Measurements from ENCODE around the gene NDUFA13. TPM values are rescaled to one million over a fixed set of nuclear protein-coding genes. Genes with fewer than 3 reads are reported as not detected.

Gene NDUFA13
- total RNA-seq, 4 donors from 2014 or later: 21.1 to 100 (median 76.0) TPM

DNA sequence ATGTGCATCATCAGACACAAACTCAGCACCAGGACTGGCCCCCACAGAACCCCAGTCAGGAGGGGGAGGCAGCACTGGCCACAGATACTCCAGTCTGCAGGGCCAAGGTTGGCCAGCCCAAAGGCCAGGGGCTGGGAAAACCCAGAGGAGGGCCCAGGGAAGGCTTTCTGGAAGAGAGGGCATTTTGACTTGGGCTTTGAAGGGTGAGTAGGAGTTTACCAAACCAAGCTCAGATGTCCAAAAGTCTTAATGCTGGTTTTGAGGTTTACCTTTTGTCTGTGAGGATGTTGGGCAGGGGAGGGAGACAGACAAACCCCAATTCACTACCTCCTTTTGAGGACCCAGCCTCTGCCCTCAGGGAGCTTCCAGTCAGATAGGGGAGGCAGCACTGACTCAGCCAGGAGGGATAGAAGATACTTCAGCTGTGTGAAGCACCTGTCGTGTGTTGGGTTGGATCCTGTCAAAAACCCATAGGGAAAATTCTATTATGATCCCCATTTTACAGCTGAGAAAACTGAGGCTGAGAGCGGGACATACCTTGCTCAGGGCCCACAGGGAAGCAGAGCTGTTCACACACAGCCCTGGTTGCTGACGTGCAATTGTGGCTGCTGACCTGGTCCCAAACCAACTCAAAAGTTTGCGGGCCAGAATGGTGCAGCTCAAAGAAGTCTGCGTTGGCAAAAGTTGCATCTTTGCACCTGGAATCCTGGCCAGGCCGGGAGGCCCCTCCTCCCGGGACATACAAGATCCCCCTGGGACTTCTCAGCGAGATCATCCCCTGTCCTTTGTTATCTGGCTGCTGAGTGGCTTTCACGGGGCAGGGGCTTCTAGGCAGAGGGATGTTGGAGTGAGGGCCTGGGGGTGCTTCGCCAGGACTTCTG, 35.2 kb downstream of the NDUFA13 start:
- 83% methylated on average over 9 of the region's 10 CpGs; no CpG with 5 or more reads in 1 of the 2 donors for WGBS, 2 donors (ENCODE audit: low coverage in 1 of 2)
- Histone ChIP-seq H3K4me3 (no peak overlapping the region), H3K4me1 (no peaks in the 10 kb centered on the region), H3K27ac (no peak overlapping the region), H3K9me3 (no peaks in the 10 kb centered on the region), H3K27me3 (peaks cover 32% of the 10 kb centered on the region), H3K36me3 (no peaks in the 10 kb centered on the region)
- in situ Hi-C loops (cut with MboI; ENCODE audit: low pct_ligation_motif_present in 1 of 4, low pct_unique_long_range_greater_than_20kb in 1 of 4, low sequenced_read_pairs in 3 of 4): no loop called here
- no peak for TF ChIP-seq POLR2A (IDR thresholded peaks at IDR 0.05)
- no peak for TF ChIP-seq EP300 (IDR thresholded peaks at IDR 0.05; ENCODE audit: low read depth)
- TF ChIP-seq POLR2AphosphoS5 (IDR thresholded peaks at IDR 0.05): no peak
- TF ChIP-seq, protein P1, sequence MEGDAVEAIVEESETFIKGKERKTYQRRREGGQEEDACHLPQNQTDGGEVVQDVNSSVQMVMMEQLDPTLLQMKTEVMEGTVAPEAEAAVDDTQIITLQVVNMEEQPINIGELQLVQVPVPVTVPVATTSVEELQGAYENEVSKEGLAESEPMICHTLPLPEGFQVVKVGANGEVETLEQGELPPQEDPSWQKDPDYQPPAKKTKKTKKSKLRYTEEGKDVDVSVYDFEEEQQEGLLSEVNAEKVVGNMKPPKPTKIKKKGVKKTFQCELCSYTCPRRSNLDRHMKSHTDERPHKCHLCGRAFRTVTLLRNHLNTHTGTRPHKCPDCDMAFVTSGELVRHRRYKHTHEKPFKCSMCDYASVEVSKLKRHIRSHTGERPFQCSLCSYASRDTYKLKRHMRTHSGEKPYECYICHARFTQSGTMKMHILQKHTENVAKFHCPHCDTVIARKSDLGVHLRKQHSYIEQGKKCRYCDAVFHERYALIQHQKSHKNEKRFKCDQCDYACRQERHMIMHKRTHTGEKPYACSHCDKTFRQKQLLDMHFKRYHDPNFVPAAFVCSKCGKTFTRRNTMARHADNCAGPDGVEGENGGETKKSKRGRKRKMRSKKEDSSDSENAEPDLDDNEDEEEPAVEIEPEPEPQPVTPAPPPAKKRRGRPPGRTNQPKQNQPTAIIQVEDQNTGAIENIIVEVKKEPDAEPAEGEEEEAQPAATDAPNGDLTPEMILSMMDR (IDR thresholded peaks at IDR 0.05): no peak
- intact Hi-C loops (cut with DNase I; ENCODE audit: low total_unique reads): no loop called here
- DNase-seq: no peak

DNA sequence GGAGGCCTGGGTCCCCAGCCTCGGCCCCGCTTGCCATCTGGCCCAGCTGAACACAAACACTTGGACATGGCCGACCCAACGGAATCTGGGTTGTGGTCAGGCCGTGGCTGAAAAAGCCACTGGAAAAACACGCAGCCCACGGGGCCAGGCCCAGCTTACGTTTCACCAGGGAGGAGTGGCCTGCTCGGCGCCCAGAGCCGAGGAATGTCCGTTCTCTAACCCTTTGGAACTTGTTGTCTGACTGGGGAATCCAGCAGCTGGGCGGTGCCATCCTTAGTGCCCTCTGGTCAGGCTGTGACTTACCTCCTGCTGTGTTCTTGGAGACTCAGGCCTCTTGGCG, 35.8 kb downstream of the NDUFA13 start:
- DNase-seq: no peak
- intact Hi-C loops (cut with DNase I; ENCODE audit: low total_unique reads): no loop called here
- Histone ChIP-seq H3K9me3 (no peaks in the 10 kb centered on the region), H3K4me1 (no peaks in the 10 kb centered on the region), H3K27ac (no peak overlapping the region), H3K36me3 (no peaks in the 10 kb centered on the region), H3K4me3 (no peak overlapping the region), H3K27me3 (peaks cover 28% of the 10 kb centered on the region)
- WGBS, 2 donors (ENCODE audit: low coverage in 1 of 2): 87% methylated on average over 6 of the region's 14 CpGs; no CpG with 5 or more reads in 1 of the 2 donors
- no peak for TF ChIP-seq POLR2A (IDR thresholded peaks at IDR 0.05)
- in situ Hi-C loops (cut with MboI; ENCODE audit: low pct_ligation_motif_present in 1 of 4, low pct_unique_long_range_greater_than_20kb in 1 of 4, low sequenced_read_pairs in 3 of 4): no loop called here

DNA sequence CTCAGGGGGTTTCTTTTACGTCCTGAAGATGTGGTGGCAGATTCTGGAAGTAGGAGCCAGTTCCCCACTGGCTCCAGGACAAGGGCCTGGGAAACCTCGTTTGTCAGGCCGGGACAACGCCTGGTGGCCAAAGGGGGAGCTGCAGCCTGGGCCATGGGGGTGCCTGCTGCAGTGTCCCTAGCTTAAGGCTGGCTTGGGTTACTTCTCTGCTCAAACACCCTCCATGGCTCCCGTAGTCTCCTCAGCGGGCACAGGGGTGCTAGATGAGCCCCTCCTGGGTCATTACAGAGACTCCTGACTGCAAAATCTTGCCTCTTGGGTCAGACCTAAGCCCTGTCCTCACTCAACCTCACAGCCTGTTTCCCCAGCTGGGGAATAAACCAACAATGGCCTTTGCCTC, 36.8 kb downstream of the NDUFA13 start:
- Histone ChIP-seq H3K27ac (no peak overlapping the region), H3K4me1 (no peaks in the 10 kb centered on the region), H3K27me3 (peaks cover 18% of the 10 kb centered on the region), H3K36me3 (no peaks in the 10 kb centered on the region), H3K9me3 (no peaks in the 10 kb centered on the region), H3K4me3 (no peak overlapping the region)
- DNase-seq: peak; percentile 42
- 64% methylated on average over 3 of the region's 6 CpGs; no CpG with 5 or more reads in 1 of the 2 donors for WGBS, 2 donors (ENCODE audit: low coverage in 1 of 2)
- no peak for TF ChIP-seq POLR2AphosphoS5 (IDR thresholded peaks at IDR 0.05)
- TF ChIP-seq, protein P1 (IDR thresholded peaks at IDR 0.05): peak; percentile 38 to 67 (median 60)
- in situ Hi-C loops (cut with MboI; ENCODE audit: low pct_ligation_motif_present in 1 of 4, low pct_unique_long_range_greater_than_20kb in 1 of 4, low sequenced_read_pairs in 3 of 4) (no loop called here), intact Hi-C loops (cut with DNase I; ENCODE audit: low total_unique reads) (no loop called here)

DNA sequence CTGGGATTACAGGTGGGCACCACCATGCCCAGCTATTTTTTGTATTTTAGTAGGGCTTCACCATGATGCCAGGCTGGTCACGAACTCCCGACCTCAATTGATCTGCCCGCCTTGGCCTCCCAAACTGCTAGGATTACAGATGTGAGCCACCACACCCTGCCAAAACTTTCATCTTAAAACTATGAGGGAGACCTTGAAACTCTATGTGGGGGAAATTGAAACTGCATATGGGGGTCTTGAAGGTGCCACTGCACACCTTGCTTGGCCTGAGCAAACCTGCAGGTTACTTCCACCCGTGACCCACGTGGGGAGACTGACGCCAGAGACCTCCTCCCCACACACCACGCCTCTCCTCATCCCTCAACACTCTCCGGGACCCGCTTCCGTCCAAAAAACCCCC, 37.6 kb downstream of the NDUFA13 start:
- H3K4me1 ChIP-seq: no peaks in the 10 kb centered on the region
- intact Hi-C loops (cut with DNase I; ENCODE audit: low total_unique reads): no loop called here
- WGBS, 2 donors (ENCODE audit: low coverage in 1 of 2): 79 to 89% methylated on average over 7 to 10 of the region's 10 CpGs

DNA sequence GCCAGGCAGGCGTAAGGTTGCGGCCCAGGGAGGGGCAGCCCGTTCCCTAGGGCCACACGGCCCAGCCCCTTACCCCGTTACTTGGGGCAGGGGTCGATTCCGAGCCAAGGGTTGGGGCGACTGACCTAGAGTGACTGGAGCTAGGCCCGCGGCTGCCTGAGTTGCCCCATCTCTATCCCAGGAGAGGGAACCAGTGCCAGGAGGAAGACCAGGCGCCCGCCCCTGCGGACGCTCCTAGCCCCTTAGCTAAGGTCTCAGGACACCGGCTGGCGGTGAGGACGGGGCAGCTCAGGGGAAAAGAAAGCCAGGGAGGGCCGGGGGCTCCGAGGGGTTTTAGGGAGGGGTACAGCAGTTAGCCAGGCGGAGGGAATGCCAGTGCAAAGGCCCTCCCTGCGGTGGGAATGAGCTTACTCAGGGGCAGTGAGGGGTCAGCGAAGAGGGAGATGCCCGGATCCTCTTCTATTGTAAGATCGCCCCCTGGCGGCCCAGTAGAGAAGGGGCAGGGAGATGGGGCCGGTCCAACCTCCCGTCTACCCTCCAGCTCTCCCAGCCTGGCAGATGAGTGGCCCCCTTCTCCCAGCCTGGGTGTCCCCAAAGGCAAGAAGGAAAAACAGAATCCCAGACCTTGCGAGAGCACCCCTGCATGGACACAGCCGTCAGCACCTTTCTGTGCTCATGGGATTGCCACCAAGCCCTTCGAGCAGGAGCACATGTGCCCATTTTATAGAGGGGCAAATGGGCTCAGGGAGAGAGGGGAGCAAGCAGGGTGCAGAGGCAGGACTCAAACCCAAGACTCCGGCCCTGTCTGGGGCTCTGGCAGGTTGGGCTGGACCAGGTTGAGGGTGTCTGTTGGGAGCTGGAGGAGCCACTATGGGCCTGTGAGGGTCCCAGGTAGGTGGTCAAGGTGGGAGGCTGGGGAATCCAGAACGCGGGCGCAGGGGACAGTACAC, 38.3 kb downstream of the NDUFA13 start:
- no peaks in the 10 kb centered on the region for H3K36me3 ChIP-seq
- peaks cover 4% of the 10 kb centered on the region for H3K27me3 ChIP-seq
- H3K4me3 ChIP-seq: no peak overlapping the region
- in situ Hi-C loops (cut with MboI; ENCODE audit: low pct_ligation_motif_present in 1 of 4, low pct_unique_long_range_greater_than_20kb in 1 of 4, low sequenced_read_pairs in 3 of 4): no loop called here
- intact Hi-C loops (cut with DNase I; ENCODE audit: low total_unique reads): no loop called here
- no peak overlapping the region for H3K27ac ChIP-seq
- no peak for TF ChIP-seq POLR2AphosphoS5 (IDR thresholded peaks at IDR 0.05)
- TF ChIP-seq, protein P1 (IDR thresholded peaks at IDR 0.05): peak; percentile 58 to 84 (median 67)
- DNase-seq: peak; percentile 62
- no peaks in the 10 kb centered on the region for H3K4me1 ChIP-seq
- H3K9me3 ChIP-seq: no peaks in the 10 kb centered on the region
- WGBS, 2 donors (ENCODE audit: low coverage in 1 of 2): 12 to 71% methylated on average over 6 to 32 of the region's 34 CpGs

More for the DNA sequence above, 37.6 kb downstream of the NDUFA13 start:
- in situ Hi-C loops (cut with MboI; ENCODE audit: low pct_ligation_motif_present in 1 of 4, low pct_unique_long_range_greater_than_20kb in 1 of 4, low sequenced_read_pairs in 3 of 4): no loop called here
- Histone ChIP-seq H3K36me3 (no peaks in the 10 kb centered on the region), H3K27ac (no peak overlapping the region), H3K27me3 (peaks cover 10% of the 10 kb centered on the region), H3K9me3 (no peaks in the 10 kb centered on the region), H3K4me3 (no peak overlapping the region)
- TF ChIP-seq POLR2AphosphoS5 (IDR thresholded peaks at IDR 0.05) (no peak), POLR2A (IDR thresholded peaks at IDR 0.05) (no peak), EP300 (IDR thresholded peaks at IDR 0.05; ENCODE audit: low read depth) (no peak)
- DNase-seq: no peak
